B cell (primary cell): ENCODE data around the gene KNTC1.

ENCODE experiments used
- CTCF ChIP-seq: fragments of 200-600 bp; IDR thresholded peaks from one replicate; pipeline ENCODE4 v1.8.0; 2022; ENCODE audit warnings: antibody characterized with exemption, mild to moderate bottlenecking
- EZH2 ChIP-seq: IDR thresholded peaks from 2 replicates; pipeline ENCODE4 v1.6.1; 2012; ENCODE audit warnings: borderline replicate concordance, low read depth, mild to moderate bottlenecking, moderate library complexity, low read length; ENCODE audit not compliant: insufficient read depth, poor library complexity, severe bottlenecking

GRCh38 chr12:122491991-122492390 is 35.1 kb upstream of the KNTC1 start:
- TF ChIP-seq CTCF (no peak), EZH2 (no peak)
